Vagina (tissue), 2 donors: ENCODE data around the gene DRGX. TPM values are rescaled to one million over a fixed set of nuclear protein-coding genes. Genes with fewer than 3 reads are reported as not detected.

ENCODE experiments used
- DNase-seq, 2 donors: peaks; one replicate each; pipeline ENCODE4 v3.0.0-alpha.2; 2017; ENCODE audit errors: extremely low spot score in 2 of 2
- H3K27ac ChIP-seq: fragments of 200-600 bp; sonication (generic); one replicate; pipeline ENCODE4 v1.5.1; 2019
- H3K27me3 ChIP-seq: fragments of 200-600 bp; sonication (generic); one replicate; pipeline ENCODE4 v1.5.1; 2019
- H3K36me3 ChIP-seq, 2 donors: fragments of 200-600 bp; sonication (generic); one replicate each; pipeline ENCODE4 v1.5.1; 2017 to 2019
- H3K4me1 ChIP-seq: fragments of 200-600 bp; sonication (generic); one replicate; pipeline ENCODE4 v1.5.1; 2019
- H3K4me3 ChIP-seq, 2 donors: fragments of 200-600 bp; sonication (generic); 1 replicate in 1 of 2; 2 replicates in 1 of 2; pipeline ENCODE4 v1.5.1; 2016 to 2019
- H3K9me3 ChIP-seq: fragments of 200-600 bp; sonication (generic); one replicate; pipeline ENCODE4 v1.5.1; 2019
- POLR2A ChIP-seq, 2 donors: fragments of 450-650 bp; IDR thresholded peaks; one replicate each; pipeline ENCODE4 v1.6.1; 2017; ENCODE audit warnings: antibody characterized with exemption in 2 of 2, mild to moderate bottlenecking in 2 of 2, moderate library complexity in 2 of 2
- POLR2AphosphoS5 ChIP-seq, 2 donors: sonication (generic); formaldehyde crosslinking; IDR thresholded peaks; one replicate each; pipeline ENCODE4 v1.9.0; 2017; ENCODE audit warnings: antibody characterized with exemption in 2 of 2, mild to moderate bottlenecking in 2 of 2, low read depth in 1 of 2; ENCODE audit not compliant: insufficient read depth in 1 of 2
- intact Hi-C: fragments of 100-400 bp; cut with DNase I; formaldehyde crosslinking; loops from one replicate; pipeline ENCODE4 v1.15.1; 2023
- total RNA-seq: library from RNA; depleted of rRNA; stranded (reverse); fragments of >200 nt; gene quantifications from one replicate; pipeline ENCODE4 v1.2.3, GENCODE V29; 2016
- TF ChIP-seq, protein P1 (sequence below), 3 experiments: fragments of 450-650 bp in 2 of 3; fragments of 200-600 bp in 1 of 3; sonication (generic) in 1 of 3; IDR thresholded peaks; one replicate each; pipeline ENCODE4 v1.5.1; 2017 to 2019; ENCODE audit warnings: antibody characterized with exemption in 3 of 3, mild to moderate bottlenecking in 2 of 3, moderate library complexity in 2 of 3

The DRGX gene
- total RNA-seq, 1 donor from 2014 or later: not detected

GRCh38 chr10:49375611-49376010 lies 20.3 kb downstream of the DRGX start:
- H3K27ac ChIP-seq: no peak overlapping the region
- H3K27me3 ChIP-seq: no peaks in the 10 kb centered on the region
- TF ChIP-seq POLR2A (IDR thresholded peaks at IDR 0.05) (no peak), POLR2AphosphoS5 (IDR thresholded peaks at IDR 0.05; ENCODE audit: insufficient read depth in 1 of 2, low read depth in 1 of 2) (no peak)
- TF ChIP-seq, protein P1, sequence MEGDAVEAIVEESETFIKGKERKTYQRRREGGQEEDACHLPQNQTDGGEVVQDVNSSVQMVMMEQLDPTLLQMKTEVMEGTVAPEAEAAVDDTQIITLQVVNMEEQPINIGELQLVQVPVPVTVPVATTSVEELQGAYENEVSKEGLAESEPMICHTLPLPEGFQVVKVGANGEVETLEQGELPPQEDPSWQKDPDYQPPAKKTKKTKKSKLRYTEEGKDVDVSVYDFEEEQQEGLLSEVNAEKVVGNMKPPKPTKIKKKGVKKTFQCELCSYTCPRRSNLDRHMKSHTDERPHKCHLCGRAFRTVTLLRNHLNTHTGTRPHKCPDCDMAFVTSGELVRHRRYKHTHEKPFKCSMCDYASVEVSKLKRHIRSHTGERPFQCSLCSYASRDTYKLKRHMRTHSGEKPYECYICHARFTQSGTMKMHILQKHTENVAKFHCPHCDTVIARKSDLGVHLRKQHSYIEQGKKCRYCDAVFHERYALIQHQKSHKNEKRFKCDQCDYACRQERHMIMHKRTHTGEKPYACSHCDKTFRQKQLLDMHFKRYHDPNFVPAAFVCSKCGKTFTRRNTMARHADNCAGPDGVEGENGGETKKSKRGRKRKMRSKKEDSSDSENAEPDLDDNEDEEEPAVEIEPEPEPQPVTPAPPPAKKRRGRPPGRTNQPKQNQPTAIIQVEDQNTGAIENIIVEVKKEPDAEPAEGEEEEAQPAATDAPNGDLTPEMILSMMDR (IDR thresholded peaks at IDR 0.05): no peak
- H3K9me3 ChIP-seq: no peaks in the 10 kb centered on the region
- no peaks in the 10 kb centered on the region for H3K4me1 ChIP-seq
- intact Hi-C loops: no loop called here
- no peaks in the 10 kb centered on the region for H3K36me3 ChIP-seq
- H3K4me3 ChIP-seq: no peak overlapping the region
- no peak for DNase-seq

DNA sequence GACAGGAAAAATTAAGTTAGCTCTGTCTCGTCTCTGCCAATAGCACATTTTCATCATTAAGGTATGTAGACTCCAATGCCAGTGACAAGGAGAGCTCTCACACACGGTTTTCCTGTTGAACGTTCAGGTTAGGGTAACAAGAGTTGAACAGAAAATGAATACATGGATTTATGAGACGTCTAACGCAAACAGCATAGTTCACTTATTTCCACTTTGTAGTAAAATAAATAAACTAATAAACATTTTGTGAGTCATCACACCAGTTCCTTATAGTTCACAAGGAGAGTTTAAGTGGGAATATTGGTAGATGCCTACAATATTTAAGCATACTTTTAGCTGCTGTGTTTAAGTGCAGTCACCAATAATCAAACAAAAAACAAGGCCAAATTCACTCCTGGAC lies 21.1 kb downstream of the DRGX start:
- Histone ChIP-seq H3K9me3 (no peaks in the 10 kb centered on the region), H3K27me3 (no peaks in the 10 kb centered on the region), H3K4me3 (no peak overlapping the region), H3K4me1 (no peaks in the 10 kb centered on the region), H3K36me3 (no peaks in the 10 kb centered on the region), H3K27ac (no peak overlapping the region)
- TF ChIP-seq, protein P1 (IDR thresholded peaks at IDR 0.05): no peak
- TF ChIP-seq POLR2AphosphoS5 (IDR thresholded peaks at IDR 0.05; ENCODE audit: insufficient read depth in 1 of 2, low read depth in 1 of 2) (no peak), POLR2A (IDR thresholded peaks at IDR 0.05) (no peak)
- intact Hi-C loops: no loop called here
- no peak for DNase-seq

DNA sequence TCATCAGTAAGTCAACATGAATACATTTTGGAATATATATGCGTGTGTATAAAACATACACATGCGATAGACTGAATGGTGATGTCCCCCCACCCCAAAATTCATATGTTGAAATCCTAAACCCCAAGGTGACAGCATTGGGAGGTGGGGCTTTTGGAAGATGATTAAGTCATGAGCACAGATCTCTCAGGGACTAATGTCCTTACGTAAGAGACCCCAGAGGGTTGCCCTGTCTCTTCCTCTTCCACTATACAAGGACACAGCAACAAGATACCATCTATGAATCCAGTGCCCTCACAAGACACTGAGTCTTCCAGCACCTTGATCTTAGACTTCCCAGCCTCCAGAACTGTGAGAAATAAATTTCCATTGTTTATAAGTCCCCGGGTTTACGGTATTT lies 22.5 kb downstream of the DRGX start:
- no peak for DNase-seq
- Histone ChIP-seq H3K36me3 (no peaks in the 10 kb centered on the region), H3K27me3 (no peaks in the 10 kb centered on the region), H3K9me3 (no peaks in the 10 kb centered on the region), H3K4me1 (no peaks in the 10 kb centered on the region), H3K4me3 (no peak overlapping the region), H3K27ac (no peak overlapping the region)
- no peak for TF ChIP-seq POLR2AphosphoS5 (IDR thresholded peaks at IDR 0.05; ENCODE audit: insufficient read depth in 1 of 2, low read depth in 1 of 2)
- intact Hi-C loops: no loop called here

GRCh38 chr10:49371967-49372366 lies 23.9 kb downstream of the DRGX start:
- no peak for DNase-seq
- no peaks in the 10 kb centered on the region for H3K4me1 ChIP-seq
- intact Hi-C loops: no loop called here
- no peak overlapping the region for H3K27ac ChIP-seq
- H3K36me3 ChIP-seq: no peaks in the 10 kb centered on the region
- H3K9me3 ChIP-seq: no peaks in the 10 kb centered on the region
- no peak overlapping the region for H3K4me3 ChIP-seq
- TF ChIP-seq POLR2A (IDR thresholded peaks at IDR 0.05) (no peak), POLR2AphosphoS5 (IDR thresholded peaks at IDR 0.05; ENCODE audit: insufficient read depth in 1 of 2, low read depth in 1 of 2) (no peak)
- TF ChIP-seq, protein P1 (IDR thresholded peaks at IDR 0.05): no peak
- no peaks in the 10 kb centered on the region for H3K27me3 ChIP-seq

- intact Hi-C loops: no loop called here
- no peaks in the 10 kb centered on the region for H3K4me1 ChIP-seq
- no peaks in the 10 kb centered on the region for H3K36me3 ChIP-seq
- no peak overlapping the region for H3K27ac ChIP-seq
- no peaks in the 10 kb centered on the region for H3K9me3 ChIP-seq
- H3K4me3 ChIP-seq: no peak overlapping the region
- TF ChIP-seq POLR2AphosphoS5 (IDR thresholded peaks at IDR 0.05; ENCODE audit: insufficient read depth in 1 of 2, low read depth in 1 of 2) (no peak), POLR2A (IDR thresholded peaks at IDR 0.05) (no peak)
- TF ChIP-seq, protein P1 (IDR thresholded peaks at IDR 0.05): no peak
- H3K27me3 ChIP-seq: no peaks in the 10 kb centered on the region
- peak; percentile 62 to 64 for DNase-seq
These were observed 25.4 kb downstream of the DRGX start for GRCh38 chr10:49370326-49371100.
